Testis (tissue), 2 donors: ENCODE results near the gene CAMK2B.

Source experiments
- POLR2A ChIP-seq: fragments of 450-650 bp; IDR thresholded peaks from one replicate; pipeline ENCODE4 v1.6.1; 2017; ENCODE audit warnings: antibody characterized with exemption, mild to moderate bottlenecking, moderate library complexity
- TF ChIP-seq, protein P1 (sequence below), 3 experiments: fragments of 450-650 bp in 2 of 3; fragments of 200-600 bp in 1 of 3; sonication (generic) in 1 of 3; IDR thresholded peaks; one replicate each; pipeline ENCODE4 v1.5.1; 2016 to 2019; ENCODE audit warnings: antibody characterized with exemption in 3 of 3, mild to moderate bottlenecking in 2 of 3, moderate library complexity in 1 of 3

GRCh38 chr7:44272456-44272855 lies 52.9 kb downstream of the CAMK2B start:
- TF ChIP-seq, protein P1, sequence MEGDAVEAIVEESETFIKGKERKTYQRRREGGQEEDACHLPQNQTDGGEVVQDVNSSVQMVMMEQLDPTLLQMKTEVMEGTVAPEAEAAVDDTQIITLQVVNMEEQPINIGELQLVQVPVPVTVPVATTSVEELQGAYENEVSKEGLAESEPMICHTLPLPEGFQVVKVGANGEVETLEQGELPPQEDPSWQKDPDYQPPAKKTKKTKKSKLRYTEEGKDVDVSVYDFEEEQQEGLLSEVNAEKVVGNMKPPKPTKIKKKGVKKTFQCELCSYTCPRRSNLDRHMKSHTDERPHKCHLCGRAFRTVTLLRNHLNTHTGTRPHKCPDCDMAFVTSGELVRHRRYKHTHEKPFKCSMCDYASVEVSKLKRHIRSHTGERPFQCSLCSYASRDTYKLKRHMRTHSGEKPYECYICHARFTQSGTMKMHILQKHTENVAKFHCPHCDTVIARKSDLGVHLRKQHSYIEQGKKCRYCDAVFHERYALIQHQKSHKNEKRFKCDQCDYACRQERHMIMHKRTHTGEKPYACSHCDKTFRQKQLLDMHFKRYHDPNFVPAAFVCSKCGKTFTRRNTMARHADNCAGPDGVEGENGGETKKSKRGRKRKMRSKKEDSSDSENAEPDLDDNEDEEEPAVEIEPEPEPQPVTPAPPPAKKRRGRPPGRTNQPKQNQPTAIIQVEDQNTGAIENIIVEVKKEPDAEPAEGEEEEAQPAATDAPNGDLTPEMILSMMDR (IDR thresholded peaks at IDR 0.05) = no peak
- TF ChIP-seq POLR2A = no peak
